Spinal cord (tissue), 10 donors: ENCODE data around the gene SLC2A1. TPM values are rescaled to one million over a fixed set of nuclear protein-coding genes. Genes with fewer than 3 reads are reported as not detected.
A peak's percentile ranks its signal among the peaks of the same experiment; 100 is the strongest.
"Not testable (repeated sequence)": the region's sequence is repeated elsewhere in the genome, so short reads cannot be mapped to it uniquely, and the experiment has no call there.

Experiments used
- DNase-seq, 6 donors: peaks; one replicate each; pipeline versions ENCODE4 v3.0.0 to v3.0.0-alpha.2; 2013 to 2015; ENCODE audit warnings: low spot score in 6 of 6, low read depth in 4 of 6
- H3K27ac ChIP-seq: one replicate; pipeline ENCODE4 v1.5.1; 2013; ENCODE audit warnings: low read depth, low read length, control low read depth
- H3K27me3 ChIP-seq: one replicate; pipeline ENCODE4 v1.6.1; 2013; ENCODE audit warnings: low read length; ENCODE audit not compliant: control insufficient read depth, insufficient read depth
- H3K36me3 ChIP-seq: one replicate; pipeline ENCODE4 v1.6.1; 2013; ENCODE audit warnings: low read length; ENCODE audit not compliant: control insufficient read depth, insufficient read depth
- H3K4me1 ChIP-seq: one replicate; pipeline ENCODE4 v1.6.1; 2013; ENCODE audit warnings: low read length; ENCODE audit not compliant: control insufficient read depth, insufficient read depth
- H3K4me3 ChIP-seq: one replicate; pipeline ENCODE4 v1.5.1; 2013; ENCODE audit warnings: low read depth, low read length, control low read depth
- H3K9me3 ChIP-seq: one replicate; pipeline ENCODE4 v1.6.1; 2013; ENCODE audit warnings: low read length; ENCODE audit not compliant: control insufficient read depth, insufficient read depth
- WGBS: methylation state at CpG from one replicate; pipeline ENCODE4 v1.1.5; 2013; ENCODE audit warnings: missing lambda C conversion rate; ENCODE audit not compliant: insufficient coverage; 5-methylcytosine and 5-hydroxymethylcytosine counted together
- polyA plus RNA-seq, 2 donors: library from polyadenylated mRNA; unstranded; fragments of 120-200 nt; gene quantifications; one replicate each; pipeline ENCODE4 v1.2.1, GENCODE V29; 2013; ENCODE audit not compliant: insufficient read length in 2 of 2
- total RNA-seq, 2 donors: library from RNA; depleted of rRNA in 1 of 2; stranded (reverse); fragments of 120-200 nt in 1 of 2; fragments of >200 nt in 1 of 2; gene quantifications; one replicate each; pipeline versions ENCODE4 v1.2.3 to v1.2.4, GENCODE V29; 2013 to 2014
- donor health status: healthy.

The SLC2A1 gene
- total and polyA plus RNA-seq, 4 donors = 74.4 to 127 (median 98.1) TPM

DNA sequence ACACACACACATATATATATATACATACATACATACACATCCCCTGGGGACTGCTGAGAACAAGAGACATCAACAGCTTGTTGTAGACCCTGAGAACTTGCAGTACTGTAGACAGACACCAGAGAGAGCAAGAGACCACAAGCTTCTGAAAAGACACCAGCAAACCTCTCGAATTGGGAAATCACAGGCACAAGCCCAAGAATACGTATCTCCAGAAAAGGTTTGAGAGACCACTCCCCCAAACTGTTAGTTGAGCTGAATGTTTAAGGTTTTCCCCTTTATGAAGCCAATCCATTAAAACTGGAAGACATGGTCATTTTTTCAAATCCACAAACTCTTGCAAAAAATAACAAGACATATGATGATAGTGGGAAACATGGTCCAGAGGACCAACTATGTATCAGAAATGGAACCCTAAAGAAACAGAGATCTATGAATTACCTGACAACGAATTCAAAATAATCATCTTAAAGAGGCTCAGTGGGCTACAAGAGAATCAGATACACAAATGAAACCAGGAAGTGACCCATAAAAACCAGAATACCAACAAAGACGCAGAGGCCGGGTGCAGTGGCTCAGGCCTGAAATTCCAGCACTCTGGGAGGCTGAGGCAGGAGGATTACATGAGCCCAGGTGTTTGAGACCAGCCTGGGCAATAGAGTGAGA lies 45.1 kb downstream of the SLC2A1 start:
- 93% methylated on average over 2 of the region's 5 CpGs for WGBS
- Histone ChIP-seq H3K4me1 (no peaks in the 10 kb centered on the region), H3K36me3 (no peaks in the 10 kb centered on the region), H3K4me3 (no peak overlapping the region), H3K27me3 (no peaks in the 10 kb centered on the region), H3K9me3 (peaks cover 1% of the 10 kb centered on the region), H3K27ac (no peak overlapping the region)
- DNase-seq = peak in 3 of 6 donors; percentile 35 to 81 (median 78)

DNA sequence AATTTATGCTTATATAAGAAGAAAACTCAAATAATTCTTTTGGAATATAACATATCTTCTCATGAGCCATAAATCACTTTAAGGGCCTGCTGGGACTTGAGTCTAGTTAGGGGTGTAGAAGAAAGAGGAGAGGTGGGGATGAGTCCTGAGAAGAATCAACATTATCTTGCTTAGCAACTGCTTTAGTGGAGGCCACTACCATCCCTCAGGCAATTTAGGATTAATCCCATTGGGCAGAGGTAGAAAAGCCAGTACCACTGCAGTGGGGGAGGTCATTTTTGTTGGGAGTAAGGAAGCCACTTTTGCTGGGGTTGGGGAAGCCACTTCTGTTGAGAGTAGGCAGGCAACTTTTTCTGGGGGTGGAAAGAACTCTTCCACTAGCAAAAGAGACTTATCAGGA lies 47.7 kb downstream of the SLC2A1 start:
- no peak overlapping the region for H3K27ac ChIP-seq
- H3K4me3 ChIP-seq = no peak overlapping the region
- H3K27me3 ChIP-seq = no peaks in the 10 kb centered on the region
- no peaks in the 10 kb centered on the region for H3K9me3 ChIP-seq
- no peaks in the 10 kb centered on the region for H3K4me1 ChIP-seq
- no peak for DNase-seq
- no peaks in the 10 kb centered on the region for H3K36me3 ChIP-seq

DNA sequence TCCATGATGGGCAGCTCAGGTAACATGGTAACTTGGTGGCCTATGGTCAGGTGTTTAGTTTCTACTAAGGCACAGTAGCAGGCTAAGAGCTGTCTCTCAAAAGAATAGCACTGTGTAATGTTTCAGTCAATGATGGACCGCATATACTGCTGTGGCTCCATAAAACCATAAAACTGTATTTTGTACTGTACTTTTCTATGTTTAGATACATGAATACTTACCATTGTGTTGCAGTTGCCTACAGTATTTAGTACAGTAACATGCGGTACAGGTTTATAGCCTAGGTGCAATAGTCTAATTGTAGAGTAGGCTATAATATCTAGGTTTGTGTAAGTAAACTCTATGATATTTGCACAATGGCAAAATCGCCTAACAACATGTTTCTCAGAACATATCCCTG lies 50.6 kb downstream of the SLC2A1 start:
- WGBS = no CpG with 5 or more reads among the region's 3 CpGs
- no peak overlapping the region for H3K4me3 ChIP-seq

DNA sequence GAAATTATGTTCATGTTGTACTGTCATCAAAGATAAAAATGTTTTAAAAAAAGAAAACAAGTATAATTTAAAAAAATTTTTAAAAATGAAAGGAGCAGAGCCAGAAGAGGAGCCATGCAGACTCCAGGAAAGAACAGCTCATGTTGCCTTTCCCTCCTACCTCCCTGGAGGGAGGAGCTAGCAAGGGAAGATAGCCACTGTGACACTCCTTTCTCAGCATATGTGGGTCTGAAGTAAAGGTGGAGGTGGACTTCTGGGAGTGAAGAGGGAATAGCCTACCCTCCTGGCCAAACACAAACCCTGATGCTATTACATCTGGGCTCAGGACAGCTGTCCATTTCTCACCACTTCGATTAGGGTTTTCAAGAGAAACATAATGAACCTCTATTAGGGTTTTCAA lies 54.2 kb downstream of the SLC2A1 start:
- whole genome bisulfite sequencing = no CpG with 5 or more reads among the region's 1 CpG
- H3K36me3 ChIP-seq = no peaks in the 10 kb centered on the region
- no peak overlapping the region for H3K4me3 ChIP-seq
- H3K4me1 ChIP-seq = no peaks in the 10 kb centered on the region
- no peak for DNase-seq
- H3K27me3 ChIP-seq = no peaks in the 10 kb centered on the region
- H3K27ac ChIP-seq = no peak overlapping the region
- H3K9me3 ChIP-seq = no peaks in the 10 kb centered on the region

More for the DNA sequence above, 50.6 kb downstream of the SLC2A1 start:
- DNase-seq = no peak
- Histone ChIP-seq H3K27ac (no peak overlapping the region), H3K27me3 (no peaks in the 10 kb centered on the region), H3K9me3 (no peaks in the 10 kb centered on the region), H3K36me3 (no peaks in the 10 kb centered on the region), H3K4me1 (no peaks in the 10 kb centered on the region)

DNA sequence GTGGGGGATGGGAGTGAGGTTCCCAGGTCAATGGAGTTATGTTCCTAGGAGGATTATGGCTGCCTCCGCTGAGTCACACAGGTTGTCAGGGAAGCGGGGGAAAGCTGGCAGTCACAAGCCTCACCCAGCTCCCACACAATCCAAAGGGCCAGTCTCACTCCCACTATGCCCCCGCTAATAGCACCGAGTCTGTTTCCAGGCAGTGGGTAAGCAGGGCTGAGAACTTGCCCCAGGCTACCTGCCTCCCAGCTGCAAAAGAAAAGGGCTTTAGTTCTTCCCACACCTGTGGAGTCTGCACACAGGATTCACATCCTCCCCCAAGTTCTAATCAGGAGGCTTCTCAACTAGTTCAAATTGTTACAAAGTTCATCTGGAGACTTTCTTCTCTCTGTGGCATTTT lies 58.7 kb downstream of the SLC2A1 start:
- not testable (repeated sequence) for H3K27ac ChIP-seq, H3K36me3 ChIP-seq, DNase-seq, H3K4me1 ChIP-seq, H3K27me3 ChIP-seq, H3K9me3 ChIP-seq, H3K4me3 ChIP-seq
- 98% methylated on average over 4 of the region's 4 CpGs for WGBS

DNA sequence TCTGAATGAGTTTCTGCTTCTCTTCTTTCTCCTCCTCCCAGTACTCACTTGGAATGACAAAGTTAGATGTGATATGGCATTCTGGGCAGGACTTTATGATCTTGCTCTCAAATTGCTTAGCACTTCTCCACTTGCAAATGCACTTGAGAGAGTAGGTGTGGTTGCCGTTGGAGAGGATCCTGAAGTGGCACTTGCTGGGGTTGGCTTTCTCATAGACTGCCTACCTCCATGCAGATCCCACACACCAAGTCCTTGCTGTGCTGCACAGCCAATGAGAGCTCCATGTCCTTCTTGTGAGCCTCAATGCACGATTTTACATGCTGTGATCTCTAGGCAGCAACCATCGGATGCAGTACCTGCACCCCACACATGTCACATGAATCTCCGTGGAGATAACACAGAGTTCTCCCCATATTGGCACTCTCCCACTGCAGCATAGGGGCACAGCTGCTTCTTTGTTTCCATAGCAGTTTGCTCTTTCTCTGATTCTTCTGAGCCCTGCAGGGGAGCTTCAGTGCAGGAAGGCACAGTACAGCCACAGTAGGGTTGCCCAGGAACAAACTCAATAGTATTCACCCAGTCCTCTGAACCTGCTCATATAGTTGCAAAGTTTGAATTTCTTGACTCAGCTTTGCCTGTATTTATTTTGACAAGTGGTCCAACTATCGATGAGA lies 67.1 kb downstream of the SLC2A1 start:
- Histone ChIP-seq H3K4me1 (no peaks in the 10 kb centered on the region), H3K4me3 (no peak overlapping the region), H3K9me3 (no peaks in the 10 kb centered on the region), H3K27me3 (no peaks in the 10 kb centered on the region), H3K36me3 (peaks cover 2% of the 10 kb centered on the region), H3K27ac (no peak overlapping the region)
- 32% methylated on average over 2 of the region's 5 CpGs for WGBS
- DNase-seq = peak in 1 of 6 donors; percentile 29

DNA sequence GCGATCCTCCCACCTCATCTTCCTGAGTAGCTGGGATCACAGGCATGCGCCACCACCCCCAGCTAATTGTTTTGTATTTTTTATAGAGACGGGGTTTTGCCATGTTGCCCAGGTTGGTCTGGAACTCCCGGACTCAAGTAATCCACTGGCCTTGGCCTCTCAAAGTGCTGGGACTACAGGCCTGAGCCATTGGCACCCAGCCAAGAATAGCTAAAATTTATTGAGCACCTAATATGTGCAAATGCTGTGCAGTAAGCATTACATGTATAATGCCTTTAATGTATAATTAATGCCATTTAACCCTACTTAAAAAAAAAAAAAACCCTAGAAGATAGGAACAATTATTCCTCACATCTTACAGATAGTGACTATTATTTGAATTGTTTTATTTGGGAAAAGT lies 69.4 kb downstream of the SLC2A1 start:
- peaks cover 2% of the 10 kb centered on the region for H3K36me3 ChIP-seq
- no peaks in the 10 kb centered on the region for H3K4me1 ChIP-seq
- no peaks in the 10 kb centered on the region for H3K9me3 ChIP-seq
- no peak for DNase-seq
- no peak overlapping the region for H3K4me3 ChIP-seq
- no peak overlapping the region for H3K27ac ChIP-seq
- H3K27me3 ChIP-seq = no peaks in the 10 kb centered on the region
- 100% methylated on average over 1 of the region's 4 CpGs for WGBS

DNA sequence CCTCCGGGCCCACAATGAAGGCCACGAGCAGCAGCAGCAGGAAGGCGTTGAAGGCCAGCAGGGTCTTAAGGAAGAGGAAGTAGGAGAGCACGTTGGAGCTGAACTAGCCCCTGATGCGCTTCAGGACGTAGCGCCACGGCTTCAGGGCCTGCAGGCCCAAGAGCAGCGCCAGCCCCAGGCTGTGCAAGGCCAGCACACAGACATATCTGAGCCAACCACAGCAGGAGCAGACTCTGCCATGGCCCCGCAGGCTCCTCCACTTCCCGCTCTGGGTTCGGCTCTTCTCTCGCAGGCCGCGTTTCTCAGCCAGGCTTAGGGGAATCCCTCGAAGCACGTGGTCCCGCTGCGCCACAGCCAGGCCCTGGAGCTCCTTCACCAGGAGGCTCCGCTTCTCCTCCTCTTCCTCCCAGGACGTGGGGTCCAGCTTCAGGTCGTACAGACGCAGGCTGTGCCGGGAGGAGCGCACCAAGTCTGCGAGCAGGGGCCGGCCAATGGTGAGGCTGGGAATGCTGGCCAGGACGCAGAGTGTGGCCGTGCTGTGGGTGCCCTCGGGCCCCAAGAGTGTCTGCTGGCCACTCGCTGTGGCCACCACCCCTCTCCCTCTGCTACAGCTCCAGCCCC lies 70.5 kb downstream of the SLC2A1 start:
- Histone ChIP-seq H3K36me3 (peaks cover 2% of the 10 kb centered on the region), H3K4me3 (no peak overlapping the region), H3K4me1 (no peaks in the 10 kb centered on the region), H3K27ac (no peak overlapping the region), H3K9me3 (no peaks in the 10 kb centered on the region), H3K27me3 (no peaks in the 10 kb centered on the region)
- 89% methylated on average over 27 of the region's 31 CpGs for WGBS
- no peak for DNase-seq

DNA sequence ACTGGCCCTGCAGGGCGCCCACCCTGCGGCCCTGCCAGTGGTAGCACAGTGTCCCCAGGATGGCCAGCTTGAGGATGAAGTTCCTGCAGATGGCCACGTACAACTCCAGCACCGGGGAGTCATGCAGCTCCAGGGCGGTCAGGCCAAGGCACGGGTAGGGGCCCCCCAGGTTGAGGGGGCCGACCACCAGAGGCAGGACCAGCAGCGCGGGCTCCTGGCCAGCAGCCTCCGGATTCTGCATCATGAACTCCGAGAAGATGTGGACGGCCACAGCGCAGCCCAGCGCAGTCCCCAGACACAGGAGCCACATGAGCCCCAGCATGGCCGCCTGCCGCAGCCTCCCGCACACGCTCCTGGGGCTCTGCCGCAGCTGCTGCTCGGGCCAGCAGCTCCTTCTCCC lies 71.3 kb downstream of the SLC2A1 start:
- WGBS = 95% methylated on average over 20 of the region's 20 CpGs
- Histone ChIP-seq H3K9me3 (no peaks in the 10 kb centered on the region), H3K27me3 (no peaks in the 10 kb centered on the region), H3K4me3 (no peak overlapping the region), H3K27ac (no peak overlapping the region), H3K4me1 (no peaks in the 10 kb centered on the region), H3K36me3 (peaks cover 2% of the 10 kb centered on the region)
- DNase-seq = no peak

DNA sequence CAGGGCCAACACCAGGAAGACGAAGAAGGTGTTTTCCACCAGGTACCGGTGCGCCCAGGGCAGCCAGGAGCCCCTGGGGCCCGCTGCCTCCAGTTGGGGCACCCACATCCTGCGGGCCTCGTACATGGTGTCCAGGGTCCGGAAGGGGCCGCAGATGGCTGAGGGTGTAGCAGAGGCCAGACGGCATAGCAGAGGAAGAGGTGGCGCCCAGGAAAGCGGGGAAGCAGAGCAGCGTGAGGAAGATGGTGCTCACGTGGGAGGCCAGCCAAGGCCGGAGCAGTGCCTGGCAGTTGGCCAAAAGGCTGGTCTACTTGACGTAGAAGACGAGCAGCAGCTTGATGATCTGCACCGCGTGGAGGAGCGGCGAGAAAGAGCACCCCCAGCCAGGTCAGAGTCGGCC lies 71.9 kb downstream of the SLC2A1 start:
- no peaks in the 10 kb centered on the region for H3K27me3 ChIP-seq
- no peaks in the 10 kb centered on the region for H3K9me3 ChIP-seq
- 80% methylated on average over 21 of the region's 21 CpGs for WGBS
- H3K27ac ChIP-seq = no peak overlapping the region
- H3K36me3 ChIP-seq = peaks cover 2% of the 10 kb centered on the region
- peak in 1 of 6 donors; percentile 10 for DNase-seq
- no peaks in the 10 kb centered on the region for H3K4me1 ChIP-seq
- no peak overlapping the region for H3K4me3 ChIP-seq
